DOHH2 (cell line): ENCODE data around the gene DMTF1.

ENCODE experiments used
- CTCF ChIP-seq: fragments of 200-600 bp; sonication (generic); IDR thresholded peaks from one replicate; pipeline ENCODE4 v1.5.1; 2014; ENCODE audit warnings: antibody characterized with exemption, mild to moderate bottlenecking, low read depth, low read length; ENCODE audit not compliant: poor library complexity, severe bottlenecking
- EZH2phosphoT487 ChIP-seq: fragments of 200-600 bp; sonication (generic); IDR thresholded peaks from 2 replicates; pipeline ENCODE4 v1.6.1; 2017; ENCODE audit warnings: borderline replicate concordance, mild to moderate bottlenecking, antibody characterized with exemption, low read length, moderate library complexity, mixed read lengths

GRCh38 chr7:87151729-87152111, 533 bp upstream of the DMTF1 start:
- TF ChIP-seq CTCF (no peak), EZH2phosphoT487 (no peak)
